GM18520 (cell line): Measurements from ENCODE around the gene GAN.

Source experiments
- ATAC-seq: cut with Tn5 transposase; IDR thresholded peaks from one replicate; pipeline ENCODE4 v1.9.1; 2021; ENCODE audit not compliant: unreplicated experiment

Gene GAN, protein sequence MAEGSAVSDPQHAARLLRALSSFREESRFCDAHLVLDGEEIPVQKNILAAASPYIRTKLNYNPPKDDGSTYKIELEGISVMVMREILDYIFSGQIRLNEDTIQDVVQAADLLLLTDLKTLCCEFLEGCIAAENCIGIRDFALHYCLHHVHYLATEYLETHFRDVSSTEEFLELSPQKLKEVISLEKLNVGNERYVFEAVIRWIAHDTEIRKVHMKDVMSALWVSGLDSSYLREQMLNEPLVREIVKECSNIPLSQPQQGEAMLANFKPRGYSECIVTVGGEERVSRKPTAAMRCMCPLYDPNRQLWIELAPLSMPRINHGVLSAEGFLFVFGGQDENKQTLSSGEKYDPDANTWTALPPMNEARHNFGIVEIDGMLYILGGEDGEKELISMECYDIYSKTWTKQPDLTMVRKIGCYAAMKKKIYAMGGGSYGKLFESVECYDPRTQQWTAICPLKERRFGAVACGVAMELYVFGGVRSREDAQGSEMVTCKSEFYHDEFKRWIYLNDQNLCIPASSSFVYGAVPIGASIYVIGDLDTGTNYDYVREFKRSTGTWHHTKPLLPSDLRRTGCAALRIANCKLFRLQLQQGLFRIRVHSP

DNA sequence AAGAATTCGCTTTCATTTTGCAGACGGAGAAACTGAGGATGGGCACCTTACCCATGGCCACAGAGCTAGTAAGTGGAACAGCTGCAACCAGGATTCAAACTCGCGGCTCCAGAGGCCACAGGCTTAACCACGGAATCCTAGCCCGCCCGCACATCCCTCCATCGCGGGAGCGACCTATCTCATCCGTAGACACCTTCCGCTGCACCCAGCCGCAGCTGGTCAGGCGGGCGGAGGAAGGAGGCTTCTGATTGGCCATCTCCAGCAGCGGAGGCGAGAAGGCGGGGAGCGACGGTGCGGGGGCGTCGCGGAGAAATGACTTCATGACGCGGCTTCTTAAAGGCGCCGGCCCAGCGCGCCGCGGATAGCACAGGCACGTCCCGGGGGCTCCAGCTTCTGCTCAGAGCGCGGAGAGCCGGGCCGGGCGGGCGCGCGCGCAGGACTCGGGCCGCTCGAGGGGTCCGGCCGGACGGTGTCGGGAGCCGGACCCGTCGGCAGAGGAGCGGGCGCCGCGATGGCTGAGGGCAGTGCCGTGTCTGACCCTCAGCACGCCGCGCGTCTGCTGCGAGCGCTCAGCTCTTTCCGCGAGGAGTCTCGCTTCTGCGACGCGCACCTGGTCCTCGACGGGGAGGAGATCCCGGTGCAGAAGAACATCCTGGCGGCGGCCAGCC, at the start of gene GAN:
Gene GAN (plus strand): TSS at position 360 of the 668 bp plus-strand sequence. CDS start 152 bp downstream, at position 512.
- peak; percentile 97 for ATAC-seq

GRCh38 chr16:81265052-81265451, 49.7 kb upstream of the GAN start:
- no peak for ATAC-seq

- no peak for ATAC-seq
Observed at GRCh38 chr16:81265658-81266451, 48.9 kb upstream of the GAN start.

GRCh38 chr16:81266680-81267095, 48.1 kb upstream of the GAN start:
- no peak for ATAC-seq

GRCh38 chr16:81268509-81268908, 46.3 kb upstream of the GAN start:
- no peak for ATAC-seq

- ATAC-seq: no peak
Observed at GRCh38 chr16:81273223-81273950, 41.4 kb upstream of the GAN start.

GRCh38 chr16:81275064-81275532, 39.7 kb upstream of the GAN start:
- no peak for ATAC-seq

DNA sequence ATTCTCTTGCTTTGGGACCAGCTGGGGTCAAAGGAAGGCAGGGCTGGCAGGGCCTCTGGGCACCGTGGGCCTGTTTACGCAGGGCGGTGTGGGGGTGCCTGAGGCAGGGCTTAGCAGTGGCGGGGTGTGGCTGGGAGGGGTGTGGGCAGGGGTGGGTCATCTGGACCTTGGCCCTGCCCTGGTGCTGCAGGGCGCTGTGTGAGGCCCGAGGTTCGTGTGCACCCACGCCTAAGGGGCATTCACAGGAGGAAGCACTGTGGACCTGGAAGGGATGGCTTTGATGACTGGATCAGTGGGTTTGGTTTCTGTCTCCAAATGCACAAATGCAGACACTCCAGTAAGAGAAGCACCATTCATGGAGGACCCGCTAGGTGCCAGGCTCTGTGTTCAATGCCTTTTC, 39.0 kb upstream of the GAN start:
- ATAC-seq: no peak

DNA sequence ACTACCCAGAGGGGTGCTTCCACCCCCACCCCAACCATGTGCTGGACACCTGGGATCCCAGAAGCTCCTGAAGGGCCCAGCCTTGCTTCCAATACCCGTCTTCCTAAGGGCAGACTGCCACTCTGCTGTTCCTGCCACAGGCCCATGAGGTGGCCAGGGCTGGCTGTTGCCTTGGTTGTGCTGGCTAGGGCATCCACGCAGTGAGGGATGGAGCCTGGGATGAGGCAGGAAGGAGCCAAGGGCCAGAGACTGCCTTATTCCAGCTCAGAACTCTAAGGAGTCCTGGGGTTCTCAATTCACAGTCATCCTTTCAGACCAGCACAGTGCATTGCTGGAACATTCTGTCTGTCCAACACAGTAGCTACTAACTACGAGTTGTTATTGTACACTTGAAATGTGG, 38.4 kb upstream of the GAN start:
- ATAC-seq: no peak

GRCh38 chr16:81277541-81278080, 37.2 kb upstream of the GAN start:
- ATAC-seq: no peak

DNA sequence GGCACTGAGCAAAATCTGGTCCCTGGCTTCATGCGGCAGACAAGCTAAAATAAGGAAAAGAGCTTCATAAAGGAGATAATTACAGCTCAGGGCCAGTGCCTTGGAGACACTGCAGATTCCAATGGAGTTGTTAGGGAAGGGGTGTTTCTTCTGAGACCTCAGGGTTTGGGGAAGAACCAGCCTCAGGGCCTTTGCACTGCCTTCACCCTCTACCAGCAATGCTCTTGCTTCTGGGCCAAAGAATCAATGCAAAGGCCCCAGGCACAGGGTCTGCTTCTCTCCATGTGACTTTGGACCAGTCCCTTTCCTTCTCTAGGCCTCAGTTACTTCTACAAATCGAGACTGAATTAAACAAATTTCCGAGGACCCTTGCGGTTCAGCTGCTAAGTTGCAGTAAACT, 36.2 kb upstream of the GAN start:
- no peak for ATAC-seq

DNA sequence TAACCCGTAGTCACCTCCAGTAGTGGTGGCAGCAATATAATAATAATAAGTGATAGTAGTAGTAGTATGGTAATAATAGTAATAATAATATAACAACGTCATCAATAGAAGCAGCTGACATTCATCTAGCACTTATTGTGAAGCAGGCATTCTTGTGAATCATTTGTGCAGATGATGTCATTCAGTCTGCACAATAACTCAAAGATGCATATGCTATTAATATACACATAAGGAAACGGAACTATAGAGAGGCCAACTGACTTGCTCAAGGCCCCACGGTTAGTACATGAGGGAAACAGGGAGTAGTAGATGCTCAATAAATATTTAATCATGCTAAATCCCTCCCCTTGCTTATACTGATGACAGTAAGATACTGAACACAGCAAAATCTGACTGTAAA, 35.4 kb upstream of the GAN start:
- ATAC-seq: no peak

GRCh38 chr16:81280393-81280792, 34.4 kb upstream of the GAN start:
- ATAC-seq: no peak

GRCh38 chr16:81283044-81283443, 31.7 kb upstream of the GAN start:
- ATAC-seq: no peak

DNA sequence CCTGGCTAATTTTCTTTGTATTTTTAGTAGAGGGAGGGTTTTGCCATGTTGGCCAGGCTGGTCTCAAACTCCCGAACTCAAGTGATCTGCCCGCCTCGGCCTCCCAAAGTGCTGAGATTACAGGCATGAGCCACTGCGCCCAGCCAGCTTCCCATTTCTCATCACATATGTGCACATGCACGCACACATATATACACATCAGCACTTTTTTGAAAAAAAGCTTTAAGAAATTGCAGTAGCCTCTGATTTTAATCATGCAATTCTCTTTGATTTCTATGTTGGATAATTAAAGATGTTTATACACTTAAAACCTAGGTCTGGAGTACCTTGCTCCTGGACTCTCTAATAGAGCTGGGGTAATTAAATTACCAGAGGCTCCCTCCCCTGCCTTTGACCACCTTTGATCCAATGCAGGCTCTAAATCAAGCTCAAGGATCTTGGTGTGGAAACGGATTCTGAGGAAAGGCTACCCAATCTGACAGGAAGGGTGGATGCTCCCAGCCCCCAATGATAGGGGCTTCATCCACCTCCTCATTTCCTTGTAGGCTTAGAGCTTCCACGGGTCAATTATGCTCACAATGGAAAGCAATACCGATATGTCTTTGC, 29.7 kb upstream of the GAN start:
- ATAC-seq: no peak

DNA sequence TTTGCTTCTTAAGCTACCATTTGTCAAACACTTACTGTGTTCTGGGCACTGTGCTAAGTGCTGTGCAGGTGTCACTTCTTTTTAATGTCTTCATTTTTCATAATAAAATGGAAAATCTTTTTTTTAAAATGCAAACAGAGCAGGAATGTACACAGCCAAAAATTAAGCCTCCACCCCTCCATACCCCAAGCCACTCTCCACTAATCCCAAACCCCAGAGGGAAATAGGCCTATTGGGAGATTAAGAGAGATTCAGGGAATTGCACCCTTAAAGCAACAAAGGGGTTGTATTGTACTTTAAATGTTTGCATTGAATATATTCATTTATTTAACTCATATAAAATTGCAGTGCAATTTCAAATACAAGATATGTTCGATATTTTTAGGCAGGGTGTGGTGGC, 28.6 kb upstream of the GAN start:
- no peak for ATAC-seq

DNA sequence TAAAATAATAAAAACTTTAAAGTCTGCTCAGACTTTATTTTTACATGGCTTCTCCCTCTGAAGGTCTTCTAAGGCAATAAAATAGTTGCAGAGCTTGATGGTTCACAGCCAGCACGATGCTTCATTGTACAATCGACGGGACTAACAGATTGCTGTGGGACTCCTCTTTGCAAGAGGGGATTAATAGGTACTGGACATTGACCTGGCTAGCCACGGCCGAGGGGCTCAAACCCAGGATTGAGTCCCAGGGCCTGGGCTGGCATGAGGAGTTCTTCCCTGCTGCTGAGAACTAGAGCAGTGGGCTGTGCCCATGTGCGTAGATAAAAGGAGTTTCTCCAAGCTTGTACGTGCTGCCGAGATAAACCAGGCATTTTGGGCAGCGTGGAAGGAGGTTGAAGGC, 23.6 kb upstream of the GAN start:
- no peak for ATAC-seq

GRCh38 chr16:81292936-81293335, 21.8 kb upstream of the GAN start:
- ATAC-seq: no peak

DNA sequence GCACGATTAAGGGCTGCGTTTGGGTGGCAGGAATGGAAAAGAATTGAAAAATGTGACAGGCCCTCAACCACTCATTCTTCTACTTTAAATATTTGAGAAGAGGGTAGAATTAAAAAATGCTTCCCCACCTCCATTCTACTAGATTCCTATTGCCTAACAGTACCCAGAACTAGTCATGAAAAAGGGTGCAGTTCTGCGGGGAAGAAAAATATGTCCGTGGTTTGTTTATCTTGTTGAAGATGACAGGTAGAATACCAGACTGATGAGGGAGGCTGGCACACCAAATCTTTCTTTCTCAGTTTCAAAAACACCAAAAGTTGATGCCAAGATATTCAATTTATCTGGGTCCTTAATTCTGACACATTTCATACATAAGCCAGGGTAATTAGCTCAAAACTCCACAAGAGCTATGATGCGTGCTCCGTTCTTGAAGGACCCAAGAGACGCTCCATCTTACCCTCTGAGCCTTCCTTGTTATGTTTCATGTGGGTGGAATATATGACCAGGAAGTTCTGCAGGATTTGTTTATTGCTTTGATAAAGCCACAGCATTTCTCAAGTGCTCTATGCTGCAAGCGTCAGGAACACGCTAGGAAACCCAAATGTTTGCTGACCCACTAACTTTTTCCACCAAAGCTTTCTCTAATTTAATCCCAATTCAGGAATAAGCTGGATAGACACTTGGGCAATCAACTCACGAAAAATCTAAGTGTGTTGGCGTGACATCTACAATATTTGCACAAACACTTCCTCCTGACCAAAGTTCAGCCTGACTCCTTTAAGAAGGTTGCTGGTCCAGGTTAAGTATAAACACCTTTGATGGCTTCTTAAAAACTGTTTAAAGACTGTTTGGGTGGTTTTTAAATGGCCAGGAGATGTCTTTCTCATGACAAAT, 20.6 kb upstream of the GAN start:
- no peak for ATAC-seq
